HG03558 (cell line): ENCODE results near the gene DNAAF5.
"Not testable (repeated sequence)": the region's sequence is repeated elsewhere in the genome, so short reads cannot be mapped to it uniquely, and the experiment has no call there.

ENCODE experiments used
- ATAC-seq: cut with Tn5 transposase; IDR thresholded peaks from one replicate; pipeline ENCODE4 v1.9.1; 2021; ENCODE audit warnings: moderate number of reproducible peaks; ENCODE audit not compliant: unreplicated experiment; ENCODE audit errors: extremely low read depth

Gene DNAAF5

GRCh38 chr7:800692-801091 is 74.2 kb downstream of the DNAAF5 start:
- ATAC-seq: no peak

DNA sequence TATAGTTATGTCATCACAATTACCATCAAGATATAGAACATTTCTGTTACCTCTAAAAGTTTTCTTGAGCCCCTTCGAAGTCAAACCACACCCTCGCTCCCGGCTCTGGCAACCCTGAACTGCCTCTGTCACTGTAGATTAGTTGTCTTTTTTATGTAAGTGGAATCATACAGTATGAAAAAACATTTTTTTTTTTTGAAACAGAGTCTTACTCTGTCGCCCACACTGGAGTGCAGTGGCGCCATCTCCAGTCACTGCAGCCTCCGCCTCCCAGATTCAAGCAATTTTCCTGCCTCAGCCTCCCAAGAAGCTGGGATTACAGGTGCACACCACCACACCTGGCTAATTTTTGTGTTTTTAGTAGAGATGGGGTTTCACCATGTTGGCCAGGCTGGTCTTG is 74.9 kb downstream of the DNAAF5 start:
- ATAC-seq: not testable (repeated sequence)

GRCh38 chr7:801940-802381 is 75.5 kb downstream of the DNAAF5 start:
- no peak for ATAC-seq

- ATAC-seq: no peak
Observed at GRCh38 chr7:802500-803242, 76.2 kb downstream of the DNAAF5 start.

DNA sequence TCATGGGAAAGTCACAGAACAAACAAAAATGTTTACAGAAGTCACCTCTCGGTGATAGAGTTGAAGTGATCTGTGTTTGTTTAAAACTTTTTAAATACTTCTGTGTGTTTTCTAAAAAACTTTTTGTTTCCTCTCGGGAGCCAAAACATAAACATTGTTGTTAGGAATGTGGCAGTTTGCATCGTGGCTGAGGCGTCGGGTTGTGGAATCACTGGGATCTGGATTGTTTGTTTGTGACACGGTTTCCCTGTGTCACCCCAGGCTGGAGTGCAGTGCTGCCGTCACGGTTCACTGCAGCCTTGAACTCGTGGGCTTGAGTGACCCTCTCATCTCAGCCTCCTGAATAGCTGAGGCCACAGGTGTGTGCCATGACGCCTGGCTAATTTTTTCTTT is 76.7 kb downstream of the DNAAF5 start:
- ATAC-seq: no peak

DNA sequence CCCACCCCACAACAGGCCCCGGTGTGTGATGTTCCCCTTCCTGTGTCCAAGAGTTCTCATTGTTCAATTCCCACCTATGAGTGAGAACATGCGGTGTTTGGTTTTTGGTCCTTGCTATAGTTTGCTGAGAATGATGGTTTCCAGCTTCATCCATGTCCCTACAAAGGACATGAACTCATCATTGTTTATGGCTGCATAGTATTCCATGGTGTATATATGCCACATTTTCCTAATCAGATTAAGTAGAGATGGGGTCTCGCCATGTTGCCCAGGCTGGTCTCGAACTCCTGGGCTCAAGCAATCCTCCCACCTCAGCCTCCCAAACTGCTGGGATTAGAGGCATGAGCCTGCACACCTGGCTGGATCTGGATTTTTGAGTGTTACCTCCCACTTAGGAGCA is 77.3 kb downstream of the DNAAF5 start:
- ATAC-seq: not testable (repeated sequence)

- ATAC-seq: no peak
Observed at GRCh38 chr7:805261-805660, 78.8 kb downstream of the DNAAF5 start.

- no peak for ATAC-seq
Observed at GRCh38 chr7:815284-816216, 89.1 kb downstream of the DNAAF5 start.

DNA sequence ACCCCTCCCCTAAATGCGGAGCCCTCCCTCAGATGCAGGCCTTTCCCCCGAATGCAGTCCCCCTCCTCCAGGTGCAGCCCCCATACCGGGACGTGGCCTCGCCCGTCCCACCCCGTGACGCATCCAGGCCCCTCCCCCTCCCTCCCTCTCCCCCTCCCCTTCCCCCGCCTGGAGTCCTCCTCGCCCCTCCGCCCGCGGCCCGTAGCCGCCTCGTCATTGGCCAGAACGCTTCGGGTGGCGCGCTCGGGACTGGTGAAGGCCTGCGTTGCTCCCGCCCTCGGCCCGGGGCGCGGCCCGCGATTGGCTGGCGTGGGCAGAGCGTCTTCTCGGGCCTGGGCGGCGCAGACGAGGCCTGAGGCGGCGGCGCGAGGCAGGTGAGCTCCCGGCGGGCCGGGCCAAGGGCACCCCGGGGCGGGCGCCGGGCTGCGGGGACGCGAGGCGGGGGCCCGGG is 89.8 kb downstream of the DNAAF5 start:
- peak; percentile 72 for ATAC-seq

- ATAC-seq: no peak
Observed at GRCh38 chr7:816751-817671, 90.5 kb downstream of the DNAAF5 start.

GRCh38 chr7:818031-818699 is 91.7 kb downstream of the DNAAF5 start:
- ATAC-seq: no peak

DNA sequence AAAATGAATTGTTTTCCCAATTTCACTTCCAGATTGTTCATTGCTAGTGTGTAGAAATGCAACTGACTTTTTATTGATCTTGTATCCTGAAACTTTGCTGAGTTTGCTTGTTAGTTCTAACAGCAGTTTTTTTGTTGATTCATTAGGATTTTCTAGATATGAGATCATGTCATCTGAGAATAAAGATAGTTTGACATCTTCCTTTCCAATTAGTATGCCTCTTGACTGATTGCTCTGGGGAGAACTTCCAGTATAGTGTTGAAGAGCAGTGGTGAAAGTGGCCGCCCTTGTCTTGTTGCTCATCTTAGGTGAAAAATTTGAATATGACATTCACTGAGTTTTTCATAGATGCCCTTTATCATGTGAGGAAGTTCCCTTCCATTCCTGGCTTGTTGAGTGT is 93.8 kb downstream of the DNAAF5 start:
- no peak for ATAC-seq

DNA sequence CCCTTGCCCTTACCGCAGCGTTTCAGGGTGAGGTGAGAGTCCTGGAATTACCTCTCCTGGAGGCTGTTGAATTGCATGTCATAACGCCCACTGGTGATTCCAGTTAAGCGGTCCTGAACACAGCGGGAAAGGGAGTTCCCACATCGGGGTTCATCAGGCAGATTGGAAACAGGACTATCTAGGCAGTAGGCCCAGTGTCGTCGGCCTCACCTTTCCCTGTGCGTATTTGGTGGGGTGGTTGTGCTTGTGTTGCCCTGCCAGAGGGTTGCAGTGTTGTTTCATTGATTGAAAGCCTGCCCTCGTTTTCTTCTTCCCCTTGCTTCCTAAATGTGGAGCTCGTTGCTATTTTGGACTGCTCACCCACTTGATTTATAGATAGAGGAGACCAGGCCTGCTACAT is 95.2 kb downstream of the DNAAF5 start:
- no peak for ATAC-seq

DNA sequence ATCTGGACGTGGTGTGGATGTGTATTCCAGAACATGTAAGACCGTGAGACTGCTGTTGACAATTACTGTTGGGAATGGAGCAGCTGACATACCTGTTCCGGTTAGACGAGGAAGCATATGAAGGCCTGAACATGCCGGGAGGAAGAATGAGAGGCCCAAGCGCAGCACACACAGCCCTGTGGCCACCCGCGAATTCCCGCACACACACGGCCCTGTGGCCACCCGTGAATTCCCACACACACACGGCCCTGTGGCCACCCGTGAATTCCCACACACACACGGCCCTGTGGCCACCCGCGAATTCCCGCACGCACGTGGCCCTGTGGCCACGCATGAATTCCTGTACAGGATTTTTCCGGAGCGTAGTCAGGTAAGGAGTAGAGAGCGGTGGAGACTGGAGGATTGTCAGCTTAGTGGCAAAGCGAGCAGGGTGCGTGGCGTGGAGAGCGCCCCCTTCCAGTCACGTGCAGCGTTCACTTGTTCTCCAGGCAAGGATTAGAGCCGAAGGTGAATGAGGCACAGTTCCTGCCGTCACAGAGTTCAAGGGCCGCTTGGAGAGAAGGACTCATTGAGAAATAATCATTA is 96.3 kb downstream of the DNAAF5 start:
- ATAC-seq: no peak

DNA sequence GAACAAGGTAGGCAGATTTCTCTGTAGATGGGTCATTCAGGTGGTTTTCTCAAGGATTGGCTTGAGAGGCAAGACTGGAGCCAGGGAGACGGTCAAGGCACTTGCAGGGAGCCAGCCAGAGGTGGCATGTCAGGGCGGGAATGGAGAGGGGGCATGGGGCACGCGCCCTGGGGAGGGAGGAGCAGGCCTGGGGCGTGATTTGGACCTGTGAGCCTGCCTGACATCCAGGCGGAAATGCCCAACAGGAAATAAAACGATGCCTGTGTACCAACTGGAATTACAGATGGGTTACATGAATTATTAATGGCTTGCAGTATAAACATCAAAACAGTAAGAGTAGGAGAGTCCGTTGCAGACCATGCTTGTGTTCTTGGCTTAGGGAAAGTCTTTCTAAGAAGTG is 97.2 kb downstream of the DNAAF5 start:
- no peak for ATAC-seq

- no peak for ATAC-seq
Observed at GRCh38 chr7:824081-824480, 97.6 kb downstream of the DNAAF5 start.

DNA sequence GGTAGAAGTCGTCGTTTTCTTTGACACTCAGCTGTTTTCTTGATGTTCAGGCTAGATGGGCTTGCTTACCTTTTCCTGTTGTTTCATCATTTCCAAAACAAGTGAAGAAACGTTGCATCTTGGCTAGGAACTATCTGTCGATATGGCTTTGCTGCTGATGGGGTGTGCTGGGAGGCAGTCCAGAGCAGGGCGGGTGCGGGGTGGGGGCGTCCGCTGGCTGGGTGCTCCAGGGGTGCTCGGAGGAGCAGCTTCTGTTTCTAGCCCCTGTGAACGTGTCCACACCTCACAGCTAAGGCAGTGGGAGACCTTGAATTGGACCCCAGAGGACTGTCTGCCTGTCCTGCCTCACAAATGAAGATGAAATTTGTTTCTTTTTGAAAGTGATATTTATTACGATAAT is 98.2 kb downstream of the DNAAF5 start:
- ATAC-seq: no peak

DNA sequence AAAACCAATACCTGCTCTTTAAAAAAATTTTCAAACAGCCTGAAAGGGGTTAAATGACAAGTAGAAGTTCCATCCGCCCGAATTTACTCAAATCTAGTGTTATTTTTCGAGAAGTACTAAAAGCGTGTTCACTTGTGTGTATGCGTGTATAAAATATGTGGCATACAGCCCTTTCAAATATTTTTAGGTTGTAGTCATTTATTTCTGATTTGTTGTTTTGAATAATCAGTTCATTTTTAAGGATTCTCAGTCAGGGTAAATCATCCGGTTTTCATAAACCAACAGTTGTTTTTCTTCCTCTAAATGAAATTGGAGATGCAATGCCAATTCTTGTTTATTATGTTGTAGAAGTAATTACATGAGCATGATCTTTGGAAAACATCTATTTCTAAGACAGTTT is 98.9 kb downstream of the DNAAF5 start:
- ATAC-seq: no peak

DNA sequence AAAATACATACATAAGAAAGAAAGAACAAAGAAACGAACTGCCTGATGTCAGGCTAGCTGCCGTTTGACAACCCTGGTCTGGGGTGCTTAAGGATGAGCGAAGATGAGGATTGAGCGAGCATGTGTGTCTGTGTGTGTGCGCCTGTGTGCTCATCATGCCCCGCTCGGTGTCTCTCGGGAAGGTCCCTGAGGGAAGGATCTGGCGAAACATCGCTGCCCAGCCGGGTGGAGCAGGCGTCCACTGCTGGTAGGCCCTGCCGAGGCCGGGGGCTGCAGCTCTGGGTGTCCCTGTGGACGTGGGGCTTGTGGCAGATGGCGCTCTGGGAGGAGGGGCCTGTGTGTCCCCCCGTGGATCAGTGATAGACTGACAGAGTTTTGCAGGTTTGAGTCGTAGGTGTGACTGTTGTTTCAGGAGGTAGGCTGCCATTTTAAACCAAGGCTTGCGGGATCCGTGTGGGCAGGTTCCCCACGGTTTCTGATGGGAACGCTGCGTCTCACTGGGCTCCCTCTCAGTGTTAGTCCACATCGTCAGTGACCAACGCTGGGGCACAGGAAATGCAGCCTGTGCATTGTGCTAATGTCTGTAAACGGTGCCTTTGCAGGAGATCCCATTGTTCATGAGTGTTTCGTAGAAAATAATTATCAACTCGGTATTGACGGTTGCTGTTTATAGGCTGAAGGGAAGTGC is 99.9 kb downstream of the DNAAF5 start:
- no peak for ATAC-seq
